Measurements from ENCODE around the gene TFPI2.

Gene TFPI2

GRCh38 chr7:93883917-93884345, 6.6 kb downstream of the TFPI2 start:
- no peaks in the 10 kb centered on the region for H3K4me1 ChIP-seq
- no peak overlapping the region for H3K27ac ChIP-seq
- no peak overlapping the region for H2AFZ ChIP-seq
- no peak overlapping the region for H3K9ac ChIP-seq
- no peaks in the 10 kb centered on the region for H3K36me3 ChIP-seq (ENCODE audit: control insufficient read depth, insufficient read depth, low read length)
- H3K9me3 ChIP-seq (ENCODE audit: control insufficient read depth, low read length): peaks cover 4% of the 10 kb centered on the region
- no peak for TF ChIP-seq CTCF (IDR thresholded peaks at IDR 0.05)
- no peaks in the 10 kb centered on the region for H3K79me2 ChIP-seq
- H3K4me2 ChIP-seq (ENCODE audit: low read length): no peak overlapping the region
- no peaks in the 10 kb centered on the region for H3K27me3 ChIP-seq (ENCODE audit: control insufficient read depth, insufficient read depth, low read length)
- no peak overlapping the region for H3K4me3 ChIP-seq (ENCODE audit: low read depth, low read length)

- no peak for TF ChIP-seq CTCF (IDR thresholded peaks at IDR 0.05)
- Histone ChIP-seq H3K27ac (no peak overlapping the region), H3K79me2 (no peaks in the 10 kb centered on the region), H3K36me3 (ENCODE audit: control insufficient read depth, insufficient read depth, low read length) (no peaks in the 10 kb centered on the region), H3K9ac (no peak overlapping the region), H2AFZ (no peak overlapping the region), H3K4me3 (ENCODE audit: low read depth, low read length) (no peak overlapping the region), H3K4me2 (ENCODE audit: low read length) (no peak overlapping the region), H3K9me3 (ENCODE audit: control insufficient read depth, low read length) (peaks cover 4% of the 10 kb centered on the region), H3K27me3 (ENCODE audit: control insufficient read depth, insufficient read depth, low read length) (no peaks in the 10 kb centered on the region), H3K4me1 (no peaks in the 10 kb centered on the region)
These were observed 7.3 kb downstream of the TFPI2 start for GRCh38 chr7:93883078-93883916.

- Histone ChIP-seq H3K27me3 (ENCODE audit: control insufficient read depth, insufficient read depth, low read length) (no peaks in the 10 kb centered on the region), H3K36me3 (ENCODE audit: control insufficient read depth, insufficient read depth, low read length) (no peaks in the 10 kb centered on the region), H3K4me3 (ENCODE audit: low read depth, low read length) (no peak overlapping the region), H3K4me2 (ENCODE audit: low read length) (no peak overlapping the region), H3K27ac (no peak overlapping the region), H2AFZ (no peak overlapping the region), H3K4me1 (no peaks in the 10 kb centered on the region), H3K9me3 (ENCODE audit: control insufficient read depth, low read length) (peaks cover 7% of the 10 kb centered on the region), H3K79me2 (no peaks in the 10 kb centered on the region), H3K9ac (no peak overlapping the region)
- no peak for TF ChIP-seq CTCF (IDR thresholded peaks at IDR 0.05)
These were observed 8.1 kb downstream of the TFPI2 start for GRCh38 chr7:93882468-93882867.

- no peak overlapping the region for H3K4me2 ChIP-seq (ENCODE audit: low read length)
- H3K79me2 ChIP-seq: no peaks in the 10 kb centered on the region
- no peak overlapping the region for H3K4me3 ChIP-seq (ENCODE audit: low read depth, low read length)
- TF ChIP-seq CTCF (IDR thresholded peaks at IDR 0.05): no peak
- no peak overlapping the region for H3K9ac ChIP-seq
- peaks cover 8% of the 10 kb centered on the region for H3K9me3 ChIP-seq (ENCODE audit: control insufficient read depth, low read length)
- no peak overlapping the region for H2AFZ ChIP-seq
- H3K36me3 ChIP-seq (ENCODE audit: control insufficient read depth, insufficient read depth, low read length): no peaks in the 10 kb centered on the region
- no peaks in the 10 kb centered on the region for H3K27me3 ChIP-seq (ENCODE audit: control insufficient read depth, insufficient read depth, low read length)
- no peak overlapping the region for H3K27ac ChIP-seq
- no peaks in the 10 kb centered on the region for H3K4me1 ChIP-seq
These were observed 11.2 kb downstream of the TFPI2 start for GRCh38 chr7:93879356-93879755.

- no peak overlapping the region for H3K4me2 ChIP-seq (ENCODE audit: low read length)
- no peak overlapping the region for H3K27ac ChIP-seq
- H3K4me3 ChIP-seq (ENCODE audit: low read depth, low read length): no peak overlapping the region
- H2AFZ ChIP-seq: no peak overlapping the region
- no peak for TF ChIP-seq CTCF (IDR thresholded peaks at IDR 0.05)
- no peaks in the 10 kb centered on the region for H3K79me2 ChIP-seq
- H3K36me3 ChIP-seq (ENCODE audit: control insufficient read depth, insufficient read depth, low read length): no peaks in the 10 kb centered on the region
- H3K9ac ChIP-seq: no peak overlapping the region
- H3K9me3 ChIP-seq (ENCODE audit: control insufficient read depth, low read length): peaks cover 8% of the 10 kb centered on the region
- H3K4me1 ChIP-seq: no peaks in the 10 kb centered on the region
- no peaks in the 10 kb centered on the region for H3K27me3 ChIP-seq (ENCODE audit: control insufficient read depth, insufficient read depth, low read length)
These were observed 12.8 kb downstream of the TFPI2 start for GRCh38 chr7:93877742-93878141.
